ENCODE data around the gene JUND. TPM values are rescaled to one million over a fixed set of nuclear protein-coding genes. Genes with fewer than 3 reads are reported as not detected.

JUND gene
- total RNA-seq, 2 donors from 2014 or later: 122 to 169 TPM

DNA sequence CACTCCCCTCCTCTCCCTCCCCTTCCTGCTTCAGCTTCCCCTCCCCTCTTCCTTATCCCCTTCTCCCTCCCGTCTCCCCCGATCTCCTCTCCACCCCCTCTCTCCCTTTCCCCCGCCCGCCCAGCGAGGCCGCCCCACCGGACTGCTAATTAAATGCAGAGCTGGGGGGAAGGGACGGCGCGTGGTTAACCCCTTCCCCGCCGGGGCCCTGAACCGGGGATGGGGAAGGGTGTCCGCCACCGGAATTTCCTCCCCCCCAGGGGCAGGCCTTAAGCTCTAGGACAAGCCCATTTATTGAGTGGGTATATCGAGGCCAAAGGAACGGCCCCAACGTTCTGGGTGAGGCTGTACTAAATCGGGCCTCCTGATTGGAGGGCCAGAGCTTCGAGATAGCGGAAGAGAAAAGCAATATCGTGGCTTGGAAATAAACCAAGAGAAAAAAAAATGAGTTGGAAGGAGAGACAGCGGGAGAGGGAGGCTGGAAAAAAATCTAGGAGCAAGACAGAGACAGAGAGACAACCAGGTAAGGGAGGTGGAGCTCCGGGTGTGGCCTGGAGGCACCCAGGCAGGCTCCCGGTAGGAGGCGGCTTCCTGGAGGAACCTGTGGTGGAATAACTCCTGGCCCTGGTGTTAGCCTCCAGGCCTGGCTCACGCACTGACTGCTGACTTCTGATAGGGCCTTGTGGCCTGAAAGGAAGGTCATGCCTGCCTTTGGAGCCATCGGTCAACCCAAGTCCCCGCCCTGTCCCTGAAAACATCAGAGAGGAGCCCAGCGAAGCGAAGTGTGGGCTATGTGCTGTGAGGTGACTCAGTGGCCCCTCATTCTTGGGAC, 11.6 kb upstream of the JUND start:
- intact Hi-C loops (cut with DNase I): no loop called here
- ATAC-seq: peak; percentile 63 to 73

GRCh38 chr19:18292462-18292809, 11.0 kb upstream of the JUND start:
- DNase-seq (no peak), ATAC-seq (no peak)
- intact Hi-C loops (cut with DNase I): no loop called here

More for the DNA sequence above, 11.6 kb upstream of the JUND start:
- DNase-seq: peak; percentile 87

GRCh38 chr19:18291590-18292461, 10.4 kb upstream of the JUND start:
- peak; percentile 81 to 82 for ATAC-seq
- intact Hi-C loops (cut with DNase I): no loop called here
- peak; percentile 90 for DNase-seq

DNA sequence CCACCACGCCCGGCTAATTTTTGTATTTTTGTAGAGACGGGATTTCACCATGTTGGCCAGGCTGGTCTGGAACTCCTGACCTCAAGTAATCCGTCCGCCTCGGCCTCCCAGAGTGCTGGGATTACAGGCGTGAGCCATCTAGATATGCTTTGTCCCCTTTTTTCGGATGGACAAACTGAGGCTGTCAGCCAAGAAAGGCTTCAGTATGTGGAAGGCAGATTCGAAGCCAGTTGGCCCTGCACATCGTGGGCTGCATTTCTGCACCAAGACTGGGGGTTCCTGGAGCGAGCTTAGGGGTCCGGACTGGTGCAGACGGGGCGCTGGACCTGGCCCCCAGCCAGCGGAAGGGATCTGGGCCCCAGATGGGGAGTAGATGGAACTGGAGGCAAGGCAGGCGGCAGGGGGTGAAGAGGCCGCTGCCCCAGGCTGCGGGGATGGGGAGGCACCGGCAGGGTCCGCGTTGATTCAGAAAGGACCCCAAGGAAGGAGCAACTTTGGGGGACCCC, 9.7 kb upstream of the JUND start:
- ATAC-seq: no peak
- intact Hi-C loops (cut with DNase I): no loop called here
- DNase-seq: peak; percentile 37

DNA sequence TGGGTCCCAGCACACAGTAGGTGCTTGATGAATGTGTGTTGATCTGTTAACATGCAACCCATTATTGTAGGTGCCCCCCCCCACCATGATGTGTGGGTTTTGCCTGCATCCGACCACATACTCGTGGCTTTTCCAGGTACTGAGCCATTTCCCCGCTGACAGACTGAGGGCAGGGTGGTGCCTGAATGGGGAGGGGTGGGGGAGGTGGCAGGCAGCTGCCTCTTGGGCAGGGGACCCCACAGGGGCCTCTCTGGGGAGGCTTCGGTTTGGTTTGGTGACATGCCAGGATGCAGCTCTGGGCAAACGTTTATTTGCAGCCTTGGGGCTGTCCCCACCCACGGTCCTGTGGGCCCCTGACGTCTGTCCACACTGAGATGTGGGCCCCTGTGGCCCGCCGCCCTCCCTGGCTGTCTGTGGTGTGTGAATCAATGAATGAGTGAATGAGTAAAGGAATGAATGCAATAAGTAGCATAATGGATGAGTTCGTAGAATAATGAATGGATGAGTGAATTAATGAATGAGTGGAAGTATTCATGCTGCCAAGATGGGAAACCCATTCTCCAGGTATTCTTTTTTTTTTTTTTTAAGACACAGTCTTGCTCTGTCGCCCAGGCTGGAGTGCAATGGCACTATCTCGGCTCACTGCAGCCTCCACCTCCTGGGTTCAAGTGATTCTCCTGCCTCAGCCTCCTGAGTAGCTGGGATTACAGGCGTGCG, 9.0 kb upstream of the JUND start:
- no peak for ATAC-seq
- intact Hi-C loops (cut with DNase I): no loop called here
- DNase-seq: peak; percentile 53

DNA sequence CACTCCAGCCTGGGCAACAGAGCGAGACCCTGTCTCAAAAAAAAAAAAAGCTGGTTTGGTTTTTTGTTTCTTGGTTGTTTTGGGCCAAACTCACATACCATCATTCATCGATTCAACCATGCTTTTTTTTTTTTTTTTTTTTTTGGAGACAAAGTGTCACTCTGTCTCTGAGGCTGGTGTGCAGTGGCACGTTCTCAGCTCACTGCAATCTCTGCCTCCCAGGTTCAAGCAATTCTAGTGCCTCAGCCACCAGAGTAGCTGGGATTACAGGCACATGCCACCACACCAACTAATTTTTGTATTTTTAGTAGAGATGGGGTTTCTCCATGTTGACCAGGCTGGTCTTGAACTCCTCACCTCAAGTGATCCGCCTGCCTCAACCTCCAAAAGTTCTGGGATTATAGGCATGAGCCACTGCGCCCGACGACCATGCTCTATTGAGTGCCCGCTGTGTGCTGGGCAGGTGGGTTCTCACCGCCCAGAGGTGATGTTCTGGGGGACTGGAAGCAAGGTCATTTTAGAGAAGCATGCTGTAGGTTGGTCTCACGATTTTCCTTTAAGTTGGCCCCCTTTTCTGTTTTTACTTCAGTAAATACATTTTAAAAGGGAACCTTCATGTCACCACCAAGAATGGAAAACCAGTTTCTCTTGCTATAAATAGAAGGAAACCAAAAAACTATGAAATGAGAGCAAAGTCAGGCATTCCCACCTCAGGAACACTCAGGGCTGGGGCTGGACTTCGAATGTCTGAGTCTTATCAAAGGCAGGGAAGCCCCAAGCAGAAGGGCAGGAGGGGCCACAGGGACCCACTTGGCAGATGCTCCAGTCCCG, 8.3 kb upstream of the JUND start:
- no peak for ATAC-seq
- intact Hi-C loops (cut with DNase I): no loop called here
- no peak for DNase-seq

GRCh38 chr19:18287836-18288772, 6.7 kb upstream of the JUND start:
- ATAC-seq (no peak), DNase-seq (no peak)
- intact Hi-C loops (cut with DNase I): no loop called here

- intact Hi-C loops (cut with DNase I): no loop called here
- DNase-seq: no peak
These were observed 5.7 kb upstream of the JUND start for GRCh38 chr19:18286973-18287635.

GRCh38 chr19:18284712-18285360, 3.4 kb upstream of the JUND start:
- no peak for ATAC-seq
- intact Hi-C loops (cut with DNase I): no loop called here
- no peak for DNase-seq

More at GRCh38 chr19:18286973-18287635, 5.7 kb upstream of the JUND start:
- ATAC-seq: no peak

DNA sequence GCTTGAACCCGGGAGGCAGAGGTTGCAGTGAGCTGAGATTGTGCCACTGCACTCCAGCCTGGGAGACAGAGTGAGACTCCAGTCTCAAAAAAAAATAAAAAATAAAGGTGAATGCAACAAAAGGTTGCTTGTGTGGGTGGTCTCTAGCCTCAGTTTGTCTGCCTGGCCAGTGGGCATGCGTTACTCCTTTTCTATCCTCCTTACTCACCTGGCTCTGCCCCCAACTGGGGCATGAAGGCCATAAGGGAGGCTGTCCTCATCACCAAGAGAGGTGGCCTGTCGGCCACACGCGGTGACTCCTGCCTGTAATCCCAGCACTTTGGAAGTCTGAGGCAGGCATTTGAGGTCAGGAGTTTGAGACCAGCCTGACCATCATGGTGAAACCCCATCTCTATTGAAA, 1.9 kb upstream of the JUND start:
- ATAC-seq: no peak
- no peak for DNase-seq
- intact Hi-C loops (cut with DNase I): no loop called here

DNA sequence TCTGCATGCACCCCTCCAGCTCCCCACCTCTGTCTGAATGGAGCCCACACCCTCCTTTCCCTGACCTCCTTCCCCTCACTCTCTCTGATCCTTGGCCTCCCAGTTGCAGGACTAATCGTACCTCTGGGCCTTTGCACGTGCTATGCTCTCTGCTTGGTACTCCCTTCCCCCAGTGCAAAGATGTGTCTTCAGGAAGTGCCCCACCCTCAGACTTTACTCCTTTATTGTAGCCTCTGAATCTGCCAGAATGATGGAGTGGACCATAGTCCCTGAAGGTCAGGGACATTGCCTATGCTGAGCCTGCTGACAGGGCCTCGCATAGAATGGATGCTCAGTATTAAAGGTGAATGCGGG, 1.3 kb upstream of the JUND start:
- no peak for DNase-seq
- intact Hi-C loops (cut with DNase I): no loop called here
- ATAC-seq: no peak

GRCh38 chr19:18282021-18282787, 782 bp upstream of the JUND start:
- peak; percentile 69 for DNase-seq
- ATAC-seq: peak; percentile 0 to 2
- intact Hi-C loops (cut with DNase I): no loop called here

DNA sequence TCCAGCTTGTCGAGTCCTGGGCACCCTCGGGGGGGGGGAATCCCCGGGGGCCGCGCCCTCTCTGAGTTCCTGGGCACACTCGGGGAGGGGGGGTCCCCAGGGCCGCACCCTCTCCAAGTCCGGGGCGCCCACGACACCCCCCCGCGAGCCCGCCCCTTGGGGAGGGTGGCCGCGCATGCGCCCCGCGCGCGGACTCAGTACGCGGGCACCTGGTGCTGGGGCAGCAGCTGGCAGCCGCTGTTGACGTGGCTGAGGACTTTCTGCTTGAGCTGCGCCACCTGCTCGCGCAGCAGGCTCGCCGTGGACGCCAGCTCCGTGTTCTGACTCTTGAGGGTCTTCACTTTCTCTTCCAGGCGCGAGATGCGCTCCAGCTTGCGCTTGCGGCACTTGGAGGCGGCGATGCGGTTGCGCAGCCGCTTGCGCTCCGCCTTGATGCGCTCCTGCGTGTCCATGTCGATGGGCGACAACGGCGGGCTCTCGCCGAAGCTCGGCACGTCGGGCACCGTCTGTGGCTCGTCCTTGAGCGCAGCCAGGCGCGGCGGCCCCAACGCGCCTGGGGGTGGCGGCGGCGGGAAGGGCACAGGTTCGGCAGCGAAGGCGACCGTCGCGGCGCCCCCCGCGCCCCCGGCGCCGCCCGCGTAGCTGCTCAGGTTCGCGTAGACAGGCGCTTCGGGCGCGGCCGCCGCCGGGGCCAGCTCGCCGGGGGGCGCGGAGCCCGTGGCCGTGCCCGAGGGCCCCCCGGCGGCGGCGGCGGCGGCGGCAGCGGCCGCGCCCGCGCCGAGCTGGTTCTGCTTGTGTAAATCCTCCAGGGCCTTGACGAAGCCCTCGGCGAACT, 958 bp downstream of the JUND start:
- peak; percentile 83 for DNase-seq
- intact Hi-C loops (cut with DNase I): no loop called here
- peak; percentile 38 to 43 for ATAC-seq

DNA sequence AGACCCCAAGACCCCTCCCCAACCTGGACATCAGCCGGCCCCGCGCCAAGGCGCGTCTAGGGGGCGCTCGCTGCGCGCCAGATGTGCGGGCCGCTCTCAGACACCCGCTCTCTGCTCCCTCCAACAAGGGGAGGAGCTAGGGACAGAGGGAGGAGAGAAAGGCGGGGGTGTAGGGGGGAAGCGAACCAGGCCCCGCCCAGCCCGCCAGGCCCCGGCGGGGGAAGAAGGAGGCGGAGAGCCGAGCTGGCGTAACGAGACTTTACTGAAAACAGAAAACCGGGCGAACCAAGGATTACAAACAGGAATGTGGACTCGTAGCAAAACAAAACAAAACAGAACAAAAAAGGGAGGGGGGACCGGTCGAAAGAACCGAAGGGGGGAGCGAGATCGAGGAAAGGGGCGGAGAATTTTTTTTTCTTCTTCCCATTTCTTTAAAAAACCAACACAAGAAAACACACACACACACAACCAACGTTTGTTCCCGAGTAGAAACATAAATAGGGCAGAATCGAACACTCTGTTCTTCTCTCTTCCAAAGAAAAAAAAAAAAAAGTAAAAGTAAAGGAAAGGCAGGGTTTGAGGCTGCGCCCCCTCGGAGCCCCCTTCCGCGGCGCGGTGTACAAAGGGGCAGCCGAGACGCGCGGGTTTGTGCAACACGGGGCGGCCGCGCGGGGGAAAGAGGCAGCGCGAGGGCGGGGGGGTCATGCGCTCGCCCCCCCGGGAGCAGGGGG, 1.7 kb downstream of the JUND start:
- peak; percentile 65 to 71 for ATAC-seq
- intact Hi-C loops (cut with DNase I): loop anchor here (1.0 to 10.0 kb wide), 3 partner anchors 44 to 115 kb away; partner anchors contain the start of genes LRRC25 (in 1 of the 2) and LSM4 (in 1 of the 2)
- DNase-seq: peak; percentile 92

All from left cardiac atrium (tissue), 4 donors.